ENCODE data around the gene MAP2K5.

Gene MAP2K5

GRCh38 chr15:67838789-67839332 is 296.4 kb downstream of the MAP2K5 start:
- no peak for TF ChIP-seq CTCF (IDR thresholded peaks at IDR 0.05; ENCODE audit: low read depth, low read length)
- H3K4me3 ChIP-seq (ENCODE audit: low read depth, low read length): no peak overlapping the region

DNA sequence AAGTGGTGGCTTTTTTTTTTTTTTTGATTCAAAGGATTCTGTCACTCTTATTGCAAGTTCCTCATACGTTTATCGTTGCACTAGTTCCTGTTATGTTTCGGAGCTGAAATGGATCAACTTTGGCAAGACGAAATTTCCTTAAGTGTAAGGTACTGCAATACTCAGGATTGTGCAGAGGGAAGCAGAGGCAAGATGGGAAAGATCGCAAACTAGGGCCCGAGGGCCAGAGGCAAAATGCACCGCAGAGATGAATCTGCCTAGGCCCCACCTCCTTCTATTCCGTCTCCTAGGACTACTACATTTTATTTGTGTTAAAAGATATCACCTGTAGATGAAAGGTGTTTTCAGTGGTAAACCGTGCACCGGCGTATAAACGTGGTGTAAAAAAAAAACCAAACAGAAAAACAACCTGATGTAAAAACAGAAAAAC is 297.0 kb downstream of the MAP2K5 start:
- peak overlapping the region; percentile 87 for H3K4me3 ChIP-seq (ENCODE audit: low read depth, low read length)
- TF ChIP-seq CTCF (IDR thresholded peaks at IDR 0.05; ENCODE audit: low read depth, low read length): no peak

GRCh38 chr15:67839929-67840748 is 297.6 kb downstream of the MAP2K5 start, which contains the start of gene RNU6-1:
Gene RNU6-1, minus strand, starts transcription at chr15:67840045.
- no peak for TF ChIP-seq CTCF (IDR thresholded peaks at IDR 0.05; ENCODE audit: low read depth, low read length)
- H3K4me3 ChIP-seq (ENCODE audit: low read depth, low read length): peak within 1 kb of the TSS; percentile 87

GRCh38 chr15:67840749-67841512 is 298.4 kb downstream of the MAP2K5 start:
- no peak for TF ChIP-seq CTCF (IDR thresholded peaks at IDR 0.05; ENCODE audit: low read depth, low read length)

GRCh38 chr15:67841513-67841762 is 298.9 kb downstream of the MAP2K5 start:
- TF ChIP-seq CTCF (IDR thresholded peaks at IDR 0.05; ENCODE audit: low read depth, low read length): no peak
- peak overlapping the region; percentile 87 for H3K4me3 ChIP-seq (ENCODE audit: low read depth, low read length)

More at GRCh38 chr15:67840749-67841512, 298.4 kb downstream of the MAP2K5 start:
- peak overlapping the region; percentile 87 for H3K4me3 ChIP-seq (ENCODE audit: low read depth, low read length)

- H3K4me3 ChIP-seq (ENCODE audit: low read depth, low read length): no peak overlapping the region
- no peak for TF ChIP-seq CTCF (IDR thresholded peaks at IDR 0.05; ENCODE audit: low read depth, low read length)
Measured at GRCh38 chr15:67843092-67843501, 300.6 kb downstream of the MAP2K5 start.

Data from WI38 (cell line).